GM19238 (cell line): ENCODE data around the gene LANCL1.

Experiments
- DNase-seq: peaks from one replicate; pipeline ENCODE4 v3.0.0; 2011; ENCODE audit warnings: low spot score; ENCODE audit not compliant: insufficient read length

The LANCL1 gene

DNA sequence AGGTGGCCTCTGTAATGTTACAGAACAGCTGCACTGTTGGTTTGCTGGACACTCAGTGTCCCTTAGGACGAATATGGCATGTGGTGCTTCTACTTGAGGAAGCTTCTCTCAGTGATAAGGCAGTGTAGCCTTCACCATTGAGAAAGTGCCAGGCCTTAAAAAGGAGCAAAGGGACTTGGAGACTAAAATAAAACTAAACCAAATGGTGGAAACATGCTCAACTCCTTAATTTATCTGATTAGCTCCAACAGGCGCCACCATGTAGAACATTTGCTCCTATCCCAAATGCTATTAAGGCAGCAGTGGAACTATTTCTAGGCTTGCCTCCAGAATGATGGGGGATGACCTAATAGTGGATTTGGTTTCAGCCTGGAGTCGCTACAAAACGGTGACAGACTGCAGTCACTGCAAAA, 84.1 kb downstream of the LANCL1 start:
- no peak for DNase-seq

GRCh38 chr2:210389856-210390255, 86.7 kb downstream of the LANCL1 start:
- no peak for DNase-seq

- DNase-seq: no peak
Measured at GRCh38 chr2:210388148-210388547, 88.4 kb downstream of the LANCL1 start.

GRCh38 chr2:210387074-210387473, 89.5 kb downstream of the LANCL1 start:
- DNase-seq: no peak
